ENCODE results near the gene MINDY2. TPM values are rescaled to one million over a fixed set of nuclear protein-coding genes. Genes with fewer than 3 reads are reported as not detected.
"Not testable (repeated sequence)": the region's sequence is repeated elsewhere in the genome, so short reads cannot be mapped to it uniquely, and the experiment has no call there.

MINDY2 gene
- total and polyA plus RNA-seq, 2 experiments from 2014 or later = 30.7 to 40.2 TPM

DNA sequence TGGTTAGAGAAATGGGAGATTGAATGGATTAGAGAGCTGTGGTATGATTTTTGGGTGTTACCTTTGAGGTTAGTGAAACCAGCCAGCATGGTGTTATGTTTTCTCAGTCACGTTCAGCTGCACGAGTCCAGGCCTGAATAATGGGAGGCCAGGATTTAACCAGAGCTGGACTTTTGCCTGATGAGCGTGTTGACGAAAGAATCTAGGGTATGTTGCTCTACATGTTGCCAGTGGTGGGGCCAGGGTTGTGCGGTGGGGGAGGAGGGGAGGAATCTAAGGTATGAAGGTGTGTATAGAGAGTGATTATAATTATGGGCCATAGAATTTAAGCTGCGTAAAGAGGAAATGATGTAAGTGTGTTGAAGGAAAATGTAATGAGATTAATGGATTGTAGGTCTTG, 22.8 kb downstream of the MINDY2 start:
- Histone ChIP-seq H3K9me3 (ENCODE audit: low read depth) (no peaks in the 10 kb centered on the region), H3K4me1 (ENCODE audit: low read depth) (peaks cover 6% of the 10 kb centered on the region), H3K27ac (no peak overlapping the region), H3K27me3 (no peaks in the 10 kb centered on the region), H3K4me3 (no peak overlapping the region), H3K36me3 (no peaks in the 10 kb centered on the region)
- TF ChIP-seq, protein P1, sequence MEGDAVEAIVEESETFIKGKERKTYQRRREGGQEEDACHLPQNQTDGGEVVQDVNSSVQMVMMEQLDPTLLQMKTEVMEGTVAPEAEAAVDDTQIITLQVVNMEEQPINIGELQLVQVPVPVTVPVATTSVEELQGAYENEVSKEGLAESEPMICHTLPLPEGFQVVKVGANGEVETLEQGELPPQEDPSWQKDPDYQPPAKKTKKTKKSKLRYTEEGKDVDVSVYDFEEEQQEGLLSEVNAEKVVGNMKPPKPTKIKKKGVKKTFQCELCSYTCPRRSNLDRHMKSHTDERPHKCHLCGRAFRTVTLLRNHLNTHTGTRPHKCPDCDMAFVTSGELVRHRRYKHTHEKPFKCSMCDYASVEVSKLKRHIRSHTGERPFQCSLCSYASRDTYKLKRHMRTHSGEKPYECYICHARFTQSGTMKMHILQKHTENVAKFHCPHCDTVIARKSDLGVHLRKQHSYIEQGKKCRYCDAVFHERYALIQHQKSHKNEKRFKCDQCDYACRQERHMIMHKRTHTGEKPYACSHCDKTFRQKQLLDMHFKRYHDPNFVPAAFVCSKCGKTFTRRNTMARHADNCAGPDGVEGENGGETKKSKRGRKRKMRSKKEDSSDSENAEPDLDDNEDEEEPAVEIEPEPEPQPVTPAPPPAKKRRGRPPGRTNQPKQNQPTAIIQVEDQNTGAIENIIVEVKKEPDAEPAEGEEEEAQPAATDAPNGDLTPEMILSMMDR (IDR thresholded peaks at IDR 0.05; ENCODE audit: low read depth, low read length) = no peak
- DNase-seq (ENCODE audit: low read depth in 1 of 2, low spot score in 1 of 2) = peak in 1 of 2 donors; percentile 31

DNA sequence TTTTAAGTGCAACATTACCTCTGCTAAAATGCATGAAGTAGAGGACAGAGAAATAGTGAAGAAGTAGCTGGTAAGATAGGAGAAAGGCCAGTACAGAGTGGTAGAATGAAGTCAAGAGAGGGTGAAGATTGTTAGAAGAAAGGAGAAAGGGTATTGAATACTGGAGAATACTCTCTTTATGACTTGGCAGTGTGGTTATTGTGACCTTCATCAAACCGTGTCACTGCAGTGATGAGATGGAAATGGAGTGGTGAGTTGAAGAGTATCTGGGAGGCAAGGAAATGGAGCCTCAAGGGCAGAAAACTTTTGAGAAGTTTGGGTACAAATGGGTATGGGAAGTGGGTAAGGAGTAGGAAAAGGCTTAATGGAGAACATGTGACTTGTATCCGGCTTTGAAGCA, 24.7 kb downstream of the MINDY2 start:
- Histone ChIP-seq H3K4me3 (no peak overlapping the region), H3K9me3 (ENCODE audit: low read depth) (no peaks in the 10 kb centered on the region), H3K4me1 (ENCODE audit: low read depth) (peaks cover 6% of the 10 kb centered on the region), H3K27ac (peak overlapping the region; percentile 21), H3K27me3 (no peaks in the 10 kb centered on the region), H3K36me3 (no peaks in the 10 kb centered on the region)
- TF ChIP-seq, protein P1 (IDR thresholded peaks at IDR 0.05; ENCODE audit: low read depth, low read length) = no peak
- DNase-seq (ENCODE audit: low read depth in 1 of 2, low spot score in 1 of 2) = no peak

- Histone ChIP-seq H3K27me3 (no peaks in the 10 kb centered on the region), H3K27ac (no peak overlapping the region), H3K9me3 (ENCODE audit: low read depth) (no peaks in the 10 kb centered on the region), H3K4me3 (no peak overlapping the region), H3K36me3 (no peaks in the 10 kb centered on the region), H3K4me1 (ENCODE audit: low read depth) (peaks cover 6% of the 10 kb centered on the region)
- TF ChIP-seq, protein P1 (IDR thresholded peaks at IDR 0.05; ENCODE audit: low read depth, low read length) = no peak
- peak in 1 of 2 donors; percentile 16 for DNase-seq (ENCODE audit: low read depth in 1 of 2, low spot score in 1 of 2)
These were observed 26.4 kb downstream of the MINDY2 start for GRCh38 chr15:58797505-58797904.

DNA sequence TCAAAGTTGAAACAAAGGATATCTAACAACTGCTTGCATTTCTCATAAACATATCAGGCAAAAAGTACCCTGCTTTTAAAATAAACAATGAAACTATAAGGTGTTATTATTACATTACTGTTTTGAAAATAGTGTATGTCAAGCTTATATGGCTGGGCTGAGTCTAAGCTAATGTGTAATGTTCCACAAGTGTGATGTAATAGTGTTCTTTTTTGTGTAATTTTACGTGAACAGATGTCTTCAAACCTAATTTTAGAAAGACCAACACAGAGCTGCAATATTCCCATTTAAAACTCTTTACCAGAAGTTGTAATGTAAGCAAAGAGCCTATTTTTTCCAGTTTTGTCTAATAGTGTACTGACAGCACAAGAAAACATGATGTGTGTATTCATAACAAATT, 34.0 kb downstream of the MINDY2 start:
- Histone ChIP-seq H3K27ac (no peak overlapping the region), H3K4me1 (ENCODE audit: low read depth) (no peaks in the 10 kb centered on the region), H3K9me3 (ENCODE audit: low read depth) (no peaks in the 10 kb centered on the region), H3K4me3 (no peak overlapping the region), H3K27me3 (no peaks in the 10 kb centered on the region), H3K36me3 (peaks cover 6% of the 10 kb centered on the region)
- TF ChIP-seq, protein P1 (IDR thresholded peaks at IDR 0.05; ENCODE audit: low read depth, low read length) = no peak
- DNase-seq (ENCODE audit: low read depth in 1 of 2, low spot score in 1 of 2) = peak in 1 of 2 donors; percentile 41

DNA sequence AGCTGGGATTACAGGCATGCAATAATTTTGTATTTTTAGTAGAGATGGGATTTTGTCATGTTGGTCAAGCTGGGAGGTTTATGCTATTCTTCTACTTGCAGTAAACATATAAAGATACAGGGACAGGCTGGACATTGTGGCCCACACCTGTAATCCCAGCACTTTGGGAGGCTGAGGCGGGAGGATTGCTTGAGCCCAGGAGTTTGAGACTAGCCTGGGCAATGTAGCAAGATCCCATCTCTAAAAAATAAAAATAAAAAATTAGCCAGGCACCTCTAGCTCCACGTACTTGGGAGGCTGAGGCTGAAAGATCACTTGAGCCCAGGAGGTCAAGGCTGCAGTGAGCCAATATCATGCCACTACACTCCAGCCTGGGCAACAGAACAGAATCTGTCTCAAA, 52.2 kb downstream of the MINDY2 start:
- H3K9me3 ChIP-seq (ENCODE audit: low read depth); H3K27ac ChIP-seq; DNase-seq (ENCODE audit: low read depth in 1 of 2, low spot score in 1 of 2); H3K4me1 ChIP-seq (ENCODE audit: low read depth); H3K36me3 ChIP-seq; H3K27me3 ChIP-seq; H3K4me3 ChIP-seq: not testable (repeated sequence)

DNA sequence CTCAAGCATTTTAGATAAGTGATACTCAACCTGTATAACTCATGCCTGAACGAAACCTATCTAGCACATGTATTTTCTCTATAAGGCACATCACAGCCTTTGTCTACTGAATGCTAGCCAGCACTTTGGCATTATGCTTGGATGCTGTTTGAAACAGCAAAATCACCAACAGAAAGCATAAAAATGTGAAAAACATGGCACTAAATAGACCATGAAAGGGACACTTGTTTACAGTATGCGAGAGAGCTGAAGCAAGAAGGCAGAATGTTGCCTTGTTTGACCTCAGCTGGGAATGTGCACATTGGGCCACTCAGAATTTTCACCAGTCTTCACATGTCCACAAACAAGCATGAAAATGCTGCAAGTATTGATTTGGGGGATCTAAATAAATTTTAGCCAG, 59.5 kb downstream of the MINDY2 start:
- no peak for DNase-seq (ENCODE audit: low read depth in 1 of 2, low spot score in 1 of 2)
- H3K9me3 ChIP-seq (ENCODE audit: low read depth) = no peaks in the 10 kb centered on the region

GRCh38 chr15:58833681-58834426, 62.8 kb downstream of the MINDY2 start:
- not testable (repeated sequence) for H3K9me3 ChIP-seq (ENCODE audit: low read depth); H3K27me3 ChIP-seq; H3K4me3 ChIP-seq; H3K27ac ChIP-seq; H3K36me3 ChIP-seq
- peak in 1 of 2 donors; percentile 15 for DNase-seq (ENCODE audit: low read depth in 1 of 2, low spot score in 1 of 2)
- peaks cover 10% of the 10 kb centered on the region for H3K4me1 ChIP-seq (ENCODE audit: low read depth)

More for the DNA sequence above, 59.5 kb downstream of the MINDY2 start:
- no peak overlapping the region for H3K27ac ChIP-seq
- peaks cover 10% of the 10 kb centered on the region for H3K4me1 ChIP-seq (ENCODE audit: low read depth)
- H3K4me3 ChIP-seq = no peak overlapping the region
- H3K36me3 ChIP-seq = no peaks in the 10 kb centered on the region
- no peaks in the 10 kb centered on the region for H3K27me3 ChIP-seq
- TF ChIP-seq, protein P1 (IDR thresholded peaks at IDR 0.05; ENCODE audit: low read depth, low read length) = no peak
